Caco-2 (cell line): ENCODE data around the gene NEU2. TPM values are rescaled to one million over a fixed set of nuclear protein-coding genes. Genes with fewer than 3 reads are reported as not detected.
A peak's percentile ranks its signal among the peaks of the same experiment; 100 is the strongest.

Experiments
- BruUV-seq: library from RNA; stranded (reverse); fragments of 400-500 nt; replicated peaks from 2 replicates; lab custom pipeline; 2021; lab: Mats Ljungman, UMichigan
- CTCF ChIA-PET: fragments of 300-600 bp; sonication (Branson Sonifier 250); formaldehyde crosslinking; loops from one replicate; lab custom pipeline; 2022; ENCODE audit warnings: antibody characterized with exemption; lab: Charles Lee
- POLR2A ChIA-PET: fragments of 300-600 bp; sonication (Branson Sonifier 250); formaldehyde crosslinking; loops from one replicate; lab custom pipeline; 2022; ENCODE audit warnings: antibody characterized with exemption; lab: Charles Lee
- DNase-seq, 2 experiments: peaks; one replicate each; pipeline versions ENCODE4 v3.0.0 to v3.0.0-alpha.2; 2020 to 2022
- H3K27me3 ChIP-seq: replicated peaks from 2 replicates; pipeline ENCODE4 v1.6.0; 2011; ENCODE audit warnings: low read length; ENCODE audit not compliant: control insufficient read depth, insufficient read depth
- H3K36me3 ChIP-seq: 2 replicates; pipeline ENCODE4 v1.5.1; 2011; ENCODE audit warnings: low read length; ENCODE audit not compliant: control insufficient read depth, insufficient read depth
- H3K4me1 ChIP-seq: fragments of 250-450 bp; sonication (Bioruptor Pico); 2 replicates; pipeline ENCODE4 v1.5.1; 2020; ENCODE audit warnings: mild to moderate bottlenecking
- H3K4me3 ChIP-seq: 2 replicates; pipeline ENCODE4 v1.5.1; 2011; ENCODE audit warnings: low read depth, mild to moderate bottlenecking, control low read depth, low read length
- H3K9me3 ChIP-seq: fragments of 250-450 bp; sonication (Bioruptor Pico); 2 replicates; pipeline ENCODE4 v1.5.1; 2020; ENCODE audit warnings: mild to moderate bottlenecking, moderate library complexity
- H3K27ac Mint-ChIP-seq: one replicate; pipeline ENCODE4 v1.8.0; 2022; ENCODE audit warnings: mixed read lengths; ENCODE audit not compliant: unreplicated experiment
- H3K27me3 Mint-ChIP-seq: one replicate; pipeline ENCODE4 v1.8.0; 2022; ENCODE audit warnings: mixed read lengths; ENCODE audit not compliant: insufficient read depth, unreplicated experiment
- H3K36me3 Mint-ChIP-seq: one replicate; pipeline ENCODE4 v1.8.0; 2022; ENCODE audit warnings: mild to moderate bottlenecking, mixed read lengths; ENCODE audit not compliant: insufficient read depth, unreplicated experiment
- H3K4me1 Mint-ChIP-seq: one replicate; pipeline ENCODE4 v1.8.0; 2022; ENCODE audit warnings: low read depth, mixed read lengths; ENCODE audit not compliant: unreplicated experiment
- H3K4me3 Mint-ChIP-seq: one replicate; pipeline ENCODE4 v1.8.0; 2022; ENCODE audit warnings: mild to moderate bottlenecking, moderate library complexity, mixed read lengths; ENCODE audit not compliant: unreplicated experiment
- H3K9me3 Mint-ChIP-seq: one replicate; pipeline ENCODE4 v1.8.0; 2022; ENCODE audit warnings: mixed read lengths; ENCODE audit not compliant: unreplicated experiment
- intact Hi-C: fragments of 100-400 bp; cut with micrococcal nuclease; formaldehyde crosslinking; loops from one replicate; pipeline ENCODE4 v1.10.0; 2022; ENCODE audit not compliant: unreplicated experiment
- total RNA-seq: library from RNA; stranded (reverse); gene quantifications from 2 replicates; pipeline ENCODE4 v1.2.3, GENCODE V29; 2022
- TF ChIP-seq, protein P1 (sequence below), 2 experiments: fragments of 200-600 bp in 1 of 2; IDR thresholded peaks; 1 replicate in 1 of 2; 2 replicates in 1 of 2; pipeline versions ENCODE4 v1.5.1 to v1.8.0; 2011 to 2022; ENCODE audit warnings: antibody characterized with exemption in 1 of 2, control low read depth in 1 of 2, inconsistent platforms in 1 of 2, low read depth in 1 of 2, low read length in 1 of 2, mild to moderate bottlenecking in 1 of 2, moderate library complexity in 1 of 2; ENCODE audit not compliant: insufficient read depth in 1 of 2, severe bottlenecking in 1 of 2, unreplicated experiment in 1 of 2

The NEU2 gene
- total RNA-seq, 1 experiment from 2014 or later = not detected

- intact Hi-C loops = no loop called here
- Histone ChIP-seq H3K4me1 (no peaks in the 10 kb centered on the region), H3K4me3 (no peak overlapping the region), H3K27me3 (no peaks in the 10 kb centered on the region), H3K9me3 (no peaks in the 10 kb centered on the region), H3K36me3 (no peaks in the 10 kb centered on the region)
- Mint-ChIP-seq H3K9me3 (no peaks in the 10 kb centered on the region), H3K27ac (no peak overlapping the region), H3K36me3 (no peaks in the 10 kb centered on the region), H3K4me1 (no peaks in the 10 kb centered on the region), H3K27me3 (no peaks in the 10 kb centered on the region), H3K4me3 (no peak overlapping the region)
- TF ChIP-seq, protein P1, sequence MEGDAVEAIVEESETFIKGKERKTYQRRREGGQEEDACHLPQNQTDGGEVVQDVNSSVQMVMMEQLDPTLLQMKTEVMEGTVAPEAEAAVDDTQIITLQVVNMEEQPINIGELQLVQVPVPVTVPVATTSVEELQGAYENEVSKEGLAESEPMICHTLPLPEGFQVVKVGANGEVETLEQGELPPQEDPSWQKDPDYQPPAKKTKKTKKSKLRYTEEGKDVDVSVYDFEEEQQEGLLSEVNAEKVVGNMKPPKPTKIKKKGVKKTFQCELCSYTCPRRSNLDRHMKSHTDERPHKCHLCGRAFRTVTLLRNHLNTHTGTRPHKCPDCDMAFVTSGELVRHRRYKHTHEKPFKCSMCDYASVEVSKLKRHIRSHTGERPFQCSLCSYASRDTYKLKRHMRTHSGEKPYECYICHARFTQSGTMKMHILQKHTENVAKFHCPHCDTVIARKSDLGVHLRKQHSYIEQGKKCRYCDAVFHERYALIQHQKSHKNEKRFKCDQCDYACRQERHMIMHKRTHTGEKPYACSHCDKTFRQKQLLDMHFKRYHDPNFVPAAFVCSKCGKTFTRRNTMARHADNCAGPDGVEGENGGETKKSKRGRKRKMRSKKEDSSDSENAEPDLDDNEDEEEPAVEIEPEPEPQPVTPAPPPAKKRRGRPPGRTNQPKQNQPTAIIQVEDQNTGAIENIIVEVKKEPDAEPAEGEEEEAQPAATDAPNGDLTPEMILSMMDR (IDR thresholded peaks at IDR 0.05; ENCODE audit: insufficient read depth in 1 of 2, low read depth in 1 of 2, low read length in 1 of 2, severe bottlenecking in 1 of 2, unreplicated experiment in 1 of 2) = no peak
- ChIA-PET CTCF (interaction anchor here (0.6 to 0.7 kb wide), 2 partner anchors 8 to 131 kb away, joined by 3 read pairs; no protein-coding TSS in a partner anchor), POLR2A (no interaction called here)
- DNase-seq = no peak
- no TSS peak for BruUV-seq
Measured at GRCh38 chr2:233060980-233061590, 28.6 kb downstream of the NEU2 start.

GRCh38 chr2:233061591-233062450, 29.3 kb downstream of the NEU2 start:
- H3K9me3 ChIP-seq = no peaks in the 10 kb centered on the region
- no peaks in the 10 kb centered on the region for H3K36me3 Mint-ChIP-seq
- no peaks in the 10 kb centered on the region for H3K27me3 Mint-ChIP-seq
- H3K27me3 ChIP-seq = no peaks in the 10 kb centered on the region; the same call in 1 of the 2 replicates
- H3K9me3 Mint-ChIP-seq = no peaks in the 10 kb centered on the region
- TF ChIP-seq, protein P1 (IDR thresholded peaks at IDR 0.05; ENCODE audit: insufficient read depth in 1 of 2, low read depth in 1 of 2, low read length in 1 of 2, severe bottlenecking in 1 of 2, unreplicated experiment in 1 of 2) = peak in 1 of 2 experiments; percentile 19
- no peak overlapping the region for H3K4me3 Mint-ChIP-seq
- H3K4me1 ChIP-seq = no peaks in the 10 kb centered on the region
- CTCF ChIA-PET = no interaction called here
- H3K36me3 ChIP-seq = no peaks in the 10 kb centered on the region
- H3K4me1 Mint-ChIP-seq = no peaks in the 10 kb centered on the region
- BruUV-seq = no TSS peak
- H3K27ac Mint-ChIP-seq = no peak overlapping the region
- intact Hi-C loops = no loop called here
- POLR2A ChIA-PET = no interaction called here
- no peak overlapping the region for H3K4me3 ChIP-seq
- DNase-seq = peak in 1 of 2 experiments; percentile 14

GRCh38 chr2:233062451-233062850, 30.0 kb downstream of the NEU2 start:
- no peak for DNase-seq
- H3K27me3 ChIP-seq = no peaks in the 10 kb centered on the region; the same call in 1 of the 2 replicates
- Mint-ChIP-seq H3K27me3 (no peaks in the 10 kb centered on the region), H3K4me3 (no peak overlapping the region), H3K4me1 (no peaks in the 10 kb centered on the region), H3K36me3 (no peaks in the 10 kb centered on the region), H3K27ac (no peak overlapping the region), H3K9me3 (no peaks in the 10 kb centered on the region)
- ChIA-PET CTCF (no interaction called here), POLR2A (no interaction called here)
- intact Hi-C loops = no loop called here
- no peaks in the 10 kb centered on the region for H3K9me3 ChIP-seq
- H3K36me3 ChIP-seq = no peaks in the 10 kb centered on the region
- TF ChIP-seq, protein P1 (IDR thresholded peaks at IDR 0.05; ENCODE audit: insufficient read depth in 1 of 2, low read depth in 1 of 2, low read length in 1 of 2, severe bottlenecking in 1 of 2, unreplicated experiment in 1 of 2) = no peak
- H3K4me1 ChIP-seq = no peaks in the 10 kb centered on the region
- BruUV-seq = no TSS peak
- H3K4me3 ChIP-seq = no peak overlapping the region
